Keratinocyte (primary cell): ENCODE measurements around the gene KAT6B. TPM values are rescaled to one million over a fixed set of nuclear protein-coding genes. Genes with fewer than 3 reads are reported as not detected.

Source experiments
- DNase-seq: peaks from one replicate; pipeline ENCODE4 v3.0.0-alpha.2; 2011; ENCODE audit warnings: low read depth, missing footprints, low spot score
- FAIRE-seq: peaks from 2 replicates; lab custom pipeline; 2011; peaks lifted over from hg19 to GRCh38; lab: Jason Lieb, UNC
- H2AFZ ChIP-seq: 2 replicates; pipeline ENCODE4 v1.6.0; 2012; ENCODE audit warnings: low read length, control low read depth, inconsistent platforms; ENCODE audit not compliant: control insufficient read depth
- H3K27ac ChIP-seq: 2 replicates; pipeline ENCODE4 v1.5.1; 2011; ENCODE audit warnings: low read length; ENCODE audit not compliant: control insufficient read depth, insufficient read depth
- H3K27me3 ChIP-seq: 3 replicates; pipeline ENCODE4 v1.6.0; 2011; ENCODE audit warnings: low read length; ENCODE audit not compliant: control insufficient read depth, insufficient read depth; ENCODE audit errors: extremely low read depth
- H3K36me3 ChIP-seq, 2 experiments: 2 replicates in 1 of 2; 3 replicates in 1 of 2; pipeline ENCODE4 v1.5.1; 2011; ENCODE audit warnings: low read length in 2 of 2, mild to moderate bottlenecking in 1 of 2; ENCODE audit not compliant: control insufficient read depth in 2 of 2, insufficient read depth in 2 of 2; ENCODE audit errors: extremely low read depth in 1 of 2
- H3K4me1 ChIP-seq: 3 replicates; pipeline ENCODE4 v1.5.1; 2011; ENCODE audit warnings: low read length; ENCODE audit not compliant: control insufficient read depth, insufficient read depth; ENCODE audit errors: extremely low read depth
- H3K4me2 ChIP-seq: 3 replicates; pipeline ENCODE4 v1.6.0; 2011; ENCODE audit warnings: low read depth, low read length; ENCODE audit not compliant: control insufficient read depth, insufficient read depth; ENCODE audit errors: extremely low read depth
- H3K4me3 ChIP-seq, 3 experiments: fragments of 200-600 bp in 1 of 3; sonication (generic) in 1 of 3; 2 replicates in 2 of 3; 3 replicates in 1 of 3; pipeline ENCODE4 v1.5.1; 2011 to 2016; ENCODE audit warnings: low read length in 3 of 3, mild to moderate bottlenecking in 3 of 3, control low read depth in 2 of 3, inconsistent platforms in 1 of 3, low read depth in 1 of 3, mixed read lengths in 1 of 3, mixed run types in 1 of 3, moderate library complexity in 1 of 3; ENCODE audit not compliant: control insufficient read depth in 2 of 3, insufficient read depth in 2 of 3; ENCODE audit errors: extremely low read depth in 1 of 3
- H3K79me2 ChIP-seq: 2 replicates; pipeline ENCODE4 v1.6.0; 2012; ENCODE audit warnings: low read length; ENCODE audit not compliant: control insufficient read depth, insufficient read depth
- H3K9ac ChIP-seq: 3 replicates; pipeline ENCODE4 v1.6.0; 2011; ENCODE audit warnings: low read length; ENCODE audit not compliant: control insufficient read depth, insufficient read depth; ENCODE audit errors: extremely low read depth
- H3K9me1 ChIP-seq: 3 replicates; pipeline ENCODE4 v1.6.0; 2011; ENCODE audit warnings: low read length; ENCODE audit not compliant: control insufficient read depth, insufficient read depth; ENCODE audit errors: extremely low read depth
- H3K9me3 ChIP-seq: 2 replicates; pipeline ENCODE4 v1.5.1; 2012; ENCODE audit warnings: low read depth, low read length; ENCODE audit not compliant: control insufficient read depth
- H4K20me1 ChIP-seq: 3 replicates; pipeline ENCODE4 v1.6.0; 2011; ENCODE audit warnings: low read length; ENCODE audit not compliant: control insufficient read depth, insufficient read depth; ENCODE audit errors: extremely low read depth
- EZH2 ChIP-seq: IDR thresholded peaks from one replicate; pipeline ENCODE4 v1.6.1; 2012; ENCODE audit warnings: inconsistent platforms, mild to moderate bottlenecking, low read length, moderate library complexity
- dilution Hi-C: fragments of 300-500 bp; cut with MboI; formaldehyde crosslinking; loops from one replicate; pipeline ENCODE4 v1.7.0; 2020; ENCODE audit warnings: low sequenced_read_pairs; ENCODE audit not compliant: extremely low pct_ligation_motif_present
- polyA plus RNA-seq, 5 experiments: library from polyadenylated mRNA; depleted of rRNA in 3 of 5; stranded (reverse) in 3 of 5; stranded (forward) in 1 of 5; unstranded in 1 of 5; fragments of >200 nt; gene quantifications; 1 replicate in 1 of 5; 2 replicates in 3 of 5; 3 replicates in 1 of 5; pipeline versions ENCODE4 v1.2.1 to v1.2.3, GENCODE V29; 2011 to 2012; ENCODE audit warnings: missing spikeins in 2 of 5, low read depth in 1 of 5, low replicate concordance in 1 of 5
- TF ChIP-seq, protein P1 (sequence below), 3 experiments: IDR thresholded peaks in 1 of 3; conservative IDR thresholded peaks in 1 of 3; optimal IDR thresholded peaks in 1 of 3; 2 replicates in 2 of 3; 3 replicates in 1 of 3; pipeline versions ENCODE3 to v1.5.1; 2011; ENCODE audit warnings: low read length in 3 of 3, mild to moderate bottlenecking in 3 of 3, moderate library complexity in 2 of 3, control low read depth in 1 of 3, inconsistent platforms in 1 of 3; ENCODE audit not compliant: insufficient read depth in 2 of 3; ENCODE audit errors: extremely low read depth in 1 of 3

KAT6B gene
- polyA plus RNA-seq, 1 donor (not counting 4 experiments of a cell fraction or from before 2014, with no cell fraction given) = 2.9 TPM

- H4K20me1 ChIP-seq = no peaks in the 10 kb centered on the region
- no peaks in the 10 kb centered on the region for H3K9me3 ChIP-seq
- no peak overlapping the region for H3K27ac ChIP-seq
- H3K27me3 ChIP-seq = no peaks in the 10 kb centered on the region
- TF ChIP-seq, protein P1, sequence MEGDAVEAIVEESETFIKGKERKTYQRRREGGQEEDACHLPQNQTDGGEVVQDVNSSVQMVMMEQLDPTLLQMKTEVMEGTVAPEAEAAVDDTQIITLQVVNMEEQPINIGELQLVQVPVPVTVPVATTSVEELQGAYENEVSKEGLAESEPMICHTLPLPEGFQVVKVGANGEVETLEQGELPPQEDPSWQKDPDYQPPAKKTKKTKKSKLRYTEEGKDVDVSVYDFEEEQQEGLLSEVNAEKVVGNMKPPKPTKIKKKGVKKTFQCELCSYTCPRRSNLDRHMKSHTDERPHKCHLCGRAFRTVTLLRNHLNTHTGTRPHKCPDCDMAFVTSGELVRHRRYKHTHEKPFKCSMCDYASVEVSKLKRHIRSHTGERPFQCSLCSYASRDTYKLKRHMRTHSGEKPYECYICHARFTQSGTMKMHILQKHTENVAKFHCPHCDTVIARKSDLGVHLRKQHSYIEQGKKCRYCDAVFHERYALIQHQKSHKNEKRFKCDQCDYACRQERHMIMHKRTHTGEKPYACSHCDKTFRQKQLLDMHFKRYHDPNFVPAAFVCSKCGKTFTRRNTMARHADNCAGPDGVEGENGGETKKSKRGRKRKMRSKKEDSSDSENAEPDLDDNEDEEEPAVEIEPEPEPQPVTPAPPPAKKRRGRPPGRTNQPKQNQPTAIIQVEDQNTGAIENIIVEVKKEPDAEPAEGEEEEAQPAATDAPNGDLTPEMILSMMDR (optimal IDR thresholded peaks at IDR 0.05 in 1 of 3, IDR thresholded peaks at IDR 0.05 in 1 of 3, conservative IDR thresholded peaks at IDR 0.05 in 1 of 3; ENCODE audit: extremely low read depth in 1 of 3, insufficient read depth in 2 of 3, low read length in 3 of 3) = no peak
- TF ChIP-seq EZH2 = no peak
- H3K4me1 ChIP-seq = peaks cover 10% of the 10 kb centered on the region
- no peaks in the 10 kb centered on the region for H3K36me3 ChIP-seq
- no peaks in the 10 kb centered on the region for H3K9me1 ChIP-seq
- no peak overlapping the region for H3K4me3 ChIP-seq
- H2AFZ ChIP-seq = no peak overlapping the region
- H3K9ac ChIP-seq = no peak overlapping the region
- DNase-seq (no peak), FAIRE-seq (no peak)
- H3K79me2 ChIP-seq = no peaks in the 10 kb centered on the region
- dilution Hi-C loops = no loop called here
- no peak overlapping the region for H3K4me2 ChIP-seq
These were observed 73.9 kb downstream of the KAT6B start for GRCh38 chr10:74900297-74900696.

DNA sequence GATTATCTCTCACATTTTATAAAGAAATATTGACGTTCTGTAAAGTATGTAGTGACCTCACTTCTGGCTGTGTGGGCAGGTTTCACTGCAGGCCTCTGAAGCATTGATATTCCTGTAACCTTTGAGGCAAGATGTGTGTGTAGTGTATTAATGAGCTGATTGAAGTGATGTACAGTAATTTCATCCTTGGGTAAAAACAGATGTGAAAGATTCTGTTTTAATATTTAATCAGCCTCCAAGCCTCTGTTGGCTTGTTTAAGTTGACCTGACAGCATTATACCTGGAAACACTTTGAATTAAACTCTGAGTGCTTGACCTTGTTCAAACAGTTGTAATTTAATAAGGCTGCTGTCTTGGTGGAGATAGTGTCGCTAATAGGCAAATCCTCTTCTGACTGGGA is 74.9 kb downstream of the KAT6B start:
- Histone ChIP-seq H3K79me2 (no peaks in the 10 kb centered on the region), H3K4me1 (peaks cover 10% of the 10 kb centered on the region), H3K27me3 (no peaks in the 10 kb centered on the region), H3K36me3 (no peaks in the 10 kb centered on the region), H3K4me2 (no peak overlapping the region), H3K27ac (no peak overlapping the region), H4K20me1 (no peaks in the 10 kb centered on the region), H3K9ac (no peak overlapping the region), H2AFZ (no peak overlapping the region), H3K4me3 (no peak overlapping the region), H3K9me1 (no peaks in the 10 kb centered on the region), H3K9me3 (no peaks in the 10 kb centered on the region)
- dilution Hi-C loops = no loop called here
- DNase-seq = no peak
- no peak for FAIRE-seq
- no peak for TF ChIP-seq EZH2
- TF ChIP-seq, protein P1 (optimal IDR thresholded peaks at IDR 0.05 in 1 of 3, IDR thresholded peaks at IDR 0.05 in 1 of 3, conservative IDR thresholded peaks at IDR 0.05 in 1 of 3; ENCODE audit: extremely low read depth in 1 of 3, insufficient read depth in 2 of 3, low read length in 3 of 3) = no peak
